GM12801 (cell line): Measurements from ENCODE around the gene PRR11.

Source experiments
- CTCF ChIP-seq: IDR thresholded peaks from one replicate; pipeline ENCODE4 v1.5.1; 2011; ENCODE audit warnings: control low read depth; ENCODE audit not compliant: insufficient read length; ENCODE audit errors: extremely low read depth

Gene PRR11

GRCh38 chr17:59221159-59221847 is 65.8 kb downstream of the PRR11 start:
- TF ChIP-seq CTCF, result no peak

GRCh38 chr17:59223813-59224212 is 68.3 kb downstream of the PRR11 start:
- no peak for TF ChIP-seq CTCF

GRCh38 chr17:59230764-59231163 is 75.2 kb downstream of the PRR11 start:
- no peak for TF ChIP-seq CTCF

- TF ChIP-seq CTCF, result no peak
Observed at GRCh38 chr17:59234631-59235030, 79.1 kb downstream of the PRR11 start.

GRCh38 chr17:59238906-59239305 is 83.4 kb downstream of the PRR11 start:
- TF ChIP-seq CTCF, result no peak

- TF ChIP-seq CTCF, result no peak
Observed at GRCh38 chr17:59244081-59244480, 88.5 kb downstream of the PRR11 start.
